Brain microvascular endothelial cell (primary cell): Measurements from ENCODE around the gene GCN1.

Experiments
- DNase-seq: peaks from one replicate; pipeline ENCODE4 v3.0.0-alpha.2; 2020
- H3K27ac ChIP-seq: fragments of 250-450 bp; sonication (Bioruptor Pico); 2 replicates; pipeline ENCODE4 v1.5.1; 2020; ENCODE audit warnings: mild to moderate bottlenecking, moderate library complexity
- H3K27me3 ChIP-seq: fragments of 250-450 bp; sonication (Bioruptor Pico); replicated peaks from 2 replicates; pipeline ENCODE4 v1.5.1; 2020; ENCODE audit warnings: mild to moderate bottlenecking
- H3K36me3 ChIP-seq: fragments of 250-450 bp; sonication (Bioruptor Pico); replicated peaks from 2 replicates; pipeline ENCODE4 v1.5.1; 2020; ENCODE audit warnings: mild to moderate bottlenecking
- H3K4me3 ChIP-seq: 2 replicates; pipeline ENCODE4 v1.5.1; 2011; ENCODE audit warnings: low read depth, mild to moderate bottlenecking, control low read depth, low read length, moderate library complexity
- in situ Hi-C: cut with HindIII; loops from 2 replicates; pipeline ENCODE4 v1.10.0; 2017; ENCODE audit warnings: low sequenced_read_pairs, low pct_ligation_motif_present
- TF ChIP-seq, protein P1 (sequence below): IDR thresholded peaks from 2 replicates; pipeline ENCODE4 v1.5.1; 2011; ENCODE audit warnings: low read depth, mild to moderate bottlenecking, moderate library complexity, low read length, control low read depth, inconsistent platforms; ENCODE audit errors: missing control alignments

GCN1 gene

DNA sequence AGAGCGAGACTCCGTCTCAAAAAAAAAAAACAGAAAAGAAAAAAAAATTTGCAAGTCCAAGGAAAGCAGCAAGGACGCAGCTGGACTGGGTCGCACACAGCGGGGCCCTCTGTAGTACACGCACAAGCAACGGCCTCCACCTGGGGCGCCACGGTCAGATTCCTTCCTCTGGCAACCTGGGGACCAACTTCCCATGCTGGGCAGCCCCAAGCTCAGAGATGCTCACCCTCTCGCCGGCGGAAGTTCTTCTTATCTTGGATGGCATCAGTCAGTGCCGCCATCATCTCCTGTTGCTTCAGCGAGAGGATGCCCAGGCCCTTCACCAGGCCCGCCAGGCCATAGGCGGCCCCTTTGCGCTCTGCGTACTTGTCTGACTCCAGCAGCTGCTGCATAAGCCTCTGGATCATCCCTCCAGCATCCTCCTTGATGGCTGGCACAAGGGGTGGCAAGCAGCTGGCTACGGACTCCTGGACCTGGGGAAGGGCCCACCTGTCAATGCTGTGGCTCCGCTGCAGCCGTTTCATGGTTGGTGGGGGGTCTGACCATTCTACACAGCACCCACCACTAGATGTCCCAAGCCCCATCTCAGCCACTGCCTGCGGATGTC is 43.5 kb downstream of the GCN1 start:
- no peak for DNase-seq
- no peak overlapping the region for H3K27ac ChIP-seq
- H3K36me3 ChIP-seq = peaks cover 82% of the 10 kb centered on the region
- TF ChIP-seq, protein P1, sequence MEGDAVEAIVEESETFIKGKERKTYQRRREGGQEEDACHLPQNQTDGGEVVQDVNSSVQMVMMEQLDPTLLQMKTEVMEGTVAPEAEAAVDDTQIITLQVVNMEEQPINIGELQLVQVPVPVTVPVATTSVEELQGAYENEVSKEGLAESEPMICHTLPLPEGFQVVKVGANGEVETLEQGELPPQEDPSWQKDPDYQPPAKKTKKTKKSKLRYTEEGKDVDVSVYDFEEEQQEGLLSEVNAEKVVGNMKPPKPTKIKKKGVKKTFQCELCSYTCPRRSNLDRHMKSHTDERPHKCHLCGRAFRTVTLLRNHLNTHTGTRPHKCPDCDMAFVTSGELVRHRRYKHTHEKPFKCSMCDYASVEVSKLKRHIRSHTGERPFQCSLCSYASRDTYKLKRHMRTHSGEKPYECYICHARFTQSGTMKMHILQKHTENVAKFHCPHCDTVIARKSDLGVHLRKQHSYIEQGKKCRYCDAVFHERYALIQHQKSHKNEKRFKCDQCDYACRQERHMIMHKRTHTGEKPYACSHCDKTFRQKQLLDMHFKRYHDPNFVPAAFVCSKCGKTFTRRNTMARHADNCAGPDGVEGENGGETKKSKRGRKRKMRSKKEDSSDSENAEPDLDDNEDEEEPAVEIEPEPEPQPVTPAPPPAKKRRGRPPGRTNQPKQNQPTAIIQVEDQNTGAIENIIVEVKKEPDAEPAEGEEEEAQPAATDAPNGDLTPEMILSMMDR = no peak
- H3K27me3 ChIP-seq = no peaks in the 10 kb centered on the region
- H3K4me3 ChIP-seq = no peak overlapping the region
- in situ Hi-C loops = no loop called here

DNA sequence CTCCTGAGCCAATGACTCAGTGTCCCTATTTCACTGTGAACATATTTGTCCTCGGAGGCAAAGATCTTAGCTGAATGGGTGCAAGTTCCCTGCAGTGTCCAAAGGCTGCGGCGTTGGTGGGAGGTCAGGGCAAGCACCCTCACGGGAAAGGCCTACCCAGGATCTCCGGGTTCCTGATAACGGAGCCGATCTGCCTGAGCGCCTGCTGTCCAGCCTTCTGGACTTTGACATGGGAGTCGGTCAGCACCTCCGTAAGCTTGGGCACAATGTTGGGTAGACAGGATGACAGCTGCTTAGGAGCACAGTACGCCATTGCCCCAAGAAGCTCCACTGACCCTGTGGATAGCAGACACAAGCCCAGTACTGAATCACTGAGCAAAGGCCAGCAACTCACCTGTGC is 46.5 kb downstream of the GCN1 start:
- Histone ChIP-seq H3K36me3 (peaks cover 81% of the 10 kb centered on the region), H3K27me3 (no peaks in the 10 kb centered on the region), H3K4me3 (no peak overlapping the region), H3K27ac (no peak overlapping the region)
- DNase-seq = no peak
- in situ Hi-C loops = no loop called here
- TF ChIP-seq, protein P1 = no peak

DNA sequence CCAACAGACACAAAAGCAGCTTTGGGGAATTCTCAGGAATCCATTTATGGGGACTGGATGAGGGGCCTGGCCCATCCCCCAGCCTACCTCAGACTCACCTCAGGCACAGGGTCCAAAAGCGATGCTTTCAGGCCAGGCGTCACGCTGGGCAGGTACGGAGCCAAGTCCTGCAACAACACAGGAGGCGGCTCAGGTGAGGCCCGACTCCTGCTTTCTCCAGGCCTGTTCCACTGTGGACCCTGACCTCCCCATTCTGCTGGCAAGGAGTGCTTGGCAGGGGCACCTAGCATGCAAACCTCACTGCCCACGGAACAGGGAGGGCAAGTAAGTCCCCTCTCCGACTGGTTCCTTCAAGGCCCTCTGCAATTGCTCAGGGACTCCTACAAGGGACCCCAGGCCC is 49.4 kb downstream of the GCN1 start:
- DNase-seq = no peak
- in situ Hi-C loops = no loop called here
- Histone ChIP-seq H3K4me3 (no peak overlapping the region), H3K27me3 (no peaks in the 10 kb centered on the region), H3K27ac (no peak overlapping the region), H3K36me3 (peaks cover 92% of the 10 kb centered on the region)
- TF ChIP-seq, protein P1 = no peak

DNA sequence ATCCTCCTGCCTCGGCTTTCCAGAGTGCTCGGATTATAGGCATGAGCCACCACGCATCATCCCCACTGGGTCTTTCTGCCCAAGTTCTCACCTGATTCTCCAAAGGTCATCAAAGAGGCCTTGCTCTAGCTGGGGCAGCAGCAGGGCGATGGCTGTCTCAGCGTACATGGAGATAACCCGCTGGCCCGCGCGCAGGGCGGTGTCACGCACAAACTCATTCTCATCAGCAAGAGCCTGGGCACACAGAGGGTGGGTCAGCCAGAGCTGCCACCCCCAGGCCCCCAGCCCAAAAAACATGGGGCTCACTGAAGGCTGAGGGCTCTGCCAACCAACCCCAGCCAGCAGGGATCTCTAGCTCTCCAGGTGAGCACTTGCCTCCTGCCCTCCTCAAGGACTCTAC is 50.3 kb downstream of the GCN1 start:
- Histone ChIP-seq H3K36me3 (peaks cover 89% of the 10 kb centered on the region), H3K27me3 (no peaks in the 10 kb centered on the region), H3K4me3 (no peak overlapping the region), H3K27ac (no peak overlapping the region)
- TF ChIP-seq, protein P1 = no peak
- no peak for DNase-seq
- in situ Hi-C loops = no loop called here

DNA sequence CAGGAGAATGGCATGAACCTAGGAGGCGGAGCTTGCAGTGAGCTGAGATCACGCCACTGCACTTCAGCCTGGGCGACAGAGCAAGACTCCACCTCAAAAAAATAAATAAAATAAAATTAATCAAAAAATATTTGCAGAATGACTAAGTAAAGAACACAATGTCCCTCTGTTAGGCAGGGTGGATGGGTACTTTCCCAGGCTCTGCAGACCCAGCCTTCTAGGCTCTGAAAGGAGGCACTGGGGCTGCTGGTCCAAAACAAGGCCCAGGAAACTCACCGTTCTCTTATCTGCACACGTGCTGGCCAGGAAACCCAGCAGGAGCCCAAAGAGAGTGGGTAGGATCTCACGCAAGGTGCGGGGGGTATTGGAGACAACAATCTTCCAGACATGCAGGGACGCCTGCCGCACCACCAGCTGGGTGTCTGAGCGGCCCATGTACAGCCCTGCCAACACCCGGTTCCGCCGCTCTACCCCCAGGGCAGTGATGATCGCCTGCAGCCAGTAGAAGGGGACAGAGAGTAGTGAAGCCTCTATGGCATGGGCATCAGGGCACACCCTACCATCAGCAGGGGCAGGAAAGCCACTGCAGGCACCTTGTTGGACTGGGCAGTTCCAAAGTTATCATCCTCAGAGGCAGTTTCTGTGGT is 52.2 kb downstream of the GCN1 start:
- peaks cover 92% of the 10 kb centered on the region for H3K36me3 ChIP-seq
- in situ Hi-C loops = no loop called here
- peak; percentile 79 for DNase-seq

More for the DNA sequence above, 52.2 kb downstream of the GCN1 start:
- H3K27ac ChIP-seq = peak overlapping the region; percentile 78
- H3K27me3 ChIP-seq = no peaks in the 10 kb centered on the region
- no peak overlapping the region for H3K4me3 ChIP-seq
- TF ChIP-seq, protein P1 = no peak
